ENCODE data around the gene ETHE1.

ETHE1 gene

GRCh38 chr19:43476606-43477005 is 50.4 kb downstream of the ETHE1 start:
- TF ChIP-seq, protein P1, sequence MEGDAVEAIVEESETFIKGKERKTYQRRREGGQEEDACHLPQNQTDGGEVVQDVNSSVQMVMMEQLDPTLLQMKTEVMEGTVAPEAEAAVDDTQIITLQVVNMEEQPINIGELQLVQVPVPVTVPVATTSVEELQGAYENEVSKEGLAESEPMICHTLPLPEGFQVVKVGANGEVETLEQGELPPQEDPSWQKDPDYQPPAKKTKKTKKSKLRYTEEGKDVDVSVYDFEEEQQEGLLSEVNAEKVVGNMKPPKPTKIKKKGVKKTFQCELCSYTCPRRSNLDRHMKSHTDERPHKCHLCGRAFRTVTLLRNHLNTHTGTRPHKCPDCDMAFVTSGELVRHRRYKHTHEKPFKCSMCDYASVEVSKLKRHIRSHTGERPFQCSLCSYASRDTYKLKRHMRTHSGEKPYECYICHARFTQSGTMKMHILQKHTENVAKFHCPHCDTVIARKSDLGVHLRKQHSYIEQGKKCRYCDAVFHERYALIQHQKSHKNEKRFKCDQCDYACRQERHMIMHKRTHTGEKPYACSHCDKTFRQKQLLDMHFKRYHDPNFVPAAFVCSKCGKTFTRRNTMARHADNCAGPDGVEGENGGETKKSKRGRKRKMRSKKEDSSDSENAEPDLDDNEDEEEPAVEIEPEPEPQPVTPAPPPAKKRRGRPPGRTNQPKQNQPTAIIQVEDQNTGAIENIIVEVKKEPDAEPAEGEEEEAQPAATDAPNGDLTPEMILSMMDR (IDR thresholded peaks at IDR 0.05; ENCODE audit: control insufficient read depth, extremely low read depth, insufficient read depth), result no peak
- DNase-seq (ENCODE audit: low read depth), result no peak
- H3K4me3 ChIP-seq (ENCODE audit: low read depth, low read length), result no peak overlapping the region

DNA sequence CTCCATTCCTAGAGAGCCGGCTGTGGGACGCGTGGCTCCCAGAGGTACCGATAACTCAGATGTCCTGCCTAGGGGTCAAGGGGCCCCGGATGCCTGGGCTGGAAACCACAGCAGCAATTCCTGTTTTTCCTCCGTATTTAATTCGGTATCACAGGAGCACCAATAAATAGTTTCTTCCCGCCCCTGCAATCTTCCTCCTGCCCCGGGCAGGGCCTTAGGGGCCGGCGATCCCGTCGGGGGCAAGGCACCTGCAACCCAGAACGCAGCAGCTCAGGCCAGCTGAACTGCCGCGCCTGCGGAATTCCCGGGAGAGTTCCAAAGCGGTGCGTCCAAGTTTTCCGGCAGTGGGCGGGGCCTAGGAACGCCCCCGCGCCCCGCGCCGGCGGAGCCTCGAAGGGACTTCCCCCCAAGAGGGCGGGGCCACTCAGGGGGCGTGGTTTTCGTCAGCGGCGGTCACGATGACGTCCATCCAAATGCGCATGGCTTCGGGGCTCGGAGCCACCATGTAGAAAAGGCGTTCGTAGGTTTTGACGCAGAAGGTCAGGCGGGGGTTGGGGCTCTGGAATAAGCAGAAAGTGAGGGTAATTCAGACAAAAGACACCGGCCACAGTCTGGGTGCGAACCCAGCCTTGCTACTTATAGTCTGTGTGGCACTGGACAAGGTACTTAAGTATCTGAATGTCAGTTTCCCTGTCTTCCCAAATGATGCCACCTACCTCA is 51.9 kb downstream of the ETHE1 start:
- DNase-seq (ENCODE audit: low read depth), result no peak
- TF ChIP-seq, protein P1 (IDR thresholded peaks at IDR 0.05; ENCODE audit: control insufficient read depth, extremely low read depth, insufficient read depth), result no peak
- no peak overlapping the region for H3K4me3 ChIP-seq (ENCODE audit: low read depth, low read length)

DNA sequence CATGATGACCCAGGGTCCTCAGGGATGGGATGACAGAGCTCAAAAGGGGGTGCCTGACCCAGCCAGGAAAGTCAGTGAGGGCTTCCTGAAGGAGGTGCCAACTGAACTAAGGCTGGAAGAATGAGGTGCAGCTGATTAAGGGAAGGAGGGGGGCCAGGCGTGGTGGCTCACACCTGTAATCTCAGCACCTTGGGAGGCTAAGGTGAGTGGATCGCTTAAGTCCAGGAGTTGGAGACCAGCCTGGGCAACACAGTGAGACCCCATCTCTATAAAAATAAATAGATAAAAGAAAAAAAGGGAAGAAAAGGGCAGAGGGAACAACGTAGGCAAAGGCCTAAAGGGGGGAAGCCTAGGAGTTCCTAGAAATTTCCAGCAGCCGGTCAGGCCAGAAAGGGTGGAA is 52.5 kb downstream of the ETHE1 start:
- H3K4me3 ChIP-seq (ENCODE audit: low read depth, low read length), result no peak overlapping the region
- TF ChIP-seq, protein P1 (IDR thresholded peaks at IDR 0.05; ENCODE audit: control insufficient read depth, extremely low read depth, insufficient read depth), result no peak
- DNase-seq (ENCODE audit: low read depth), result no peak

- no peak overlapping the region for H3K4me3 ChIP-seq (ENCODE audit: low read depth, low read length)
- DNase-seq (ENCODE audit: low read depth), result no peak
- TF ChIP-seq, protein P1 (IDR thresholded peaks at IDR 0.05; ENCODE audit: control insufficient read depth, extremely low read depth, insufficient read depth), result no peak
Observed at GRCh38 chr19:43471091-43471490, 55.9 kb downstream of the ETHE1 start.

- DNase-seq (ENCODE audit: low read depth), result no peak
- TF ChIP-seq, protein P1 (IDR thresholded peaks at IDR 0.05; ENCODE audit: control insufficient read depth, extremely low read depth, insufficient read depth), result no peak
- H3K4me3 ChIP-seq (ENCODE audit: low read depth, low read length), result no peak overlapping the region
Observed at GRCh38 chr19:43470288-43470687, 56.7 kb downstream of the ETHE1 start.

GRCh38 chr19:43469160-43469480 is 57.9 kb downstream of the ETHE1 start:
- TF ChIP-seq, protein P1 (IDR thresholded peaks at IDR 0.05; ENCODE audit: control insufficient read depth, extremely low read depth, insufficient read depth), result no peak
- DNase-seq (ENCODE audit: low read depth), result no peak
- no peak overlapping the region for H3K4me3 ChIP-seq (ENCODE audit: low read depth, low read length)

All from LNCaP clone FGC (cell line).